NCI-H1417 treated with DMSO at 0.1 percent for 48 hours (cell line): ENCODE measurements around the gene MYO1A.
A peak's percentile ranks its signal among the peaks of the same experiment; 100 is the strongest.

Experiments
- DNase-seq: peaks from one replicate; lab custom pipeline; 2025; lab: John Stamatoyannopoulos, UW

The MYO1A gene

GRCh38 chr12:57012600-57013465, 37.1 kb downstream of the MYO1A start:
- no peak for DNase-seq

- no peak for DNase-seq
These were observed 38.2 kb downstream of the MYO1A start for GRCh38 chr12:57011438-57012424.

GRCh38 chr12:57010627-57011247, 39.2 kb downstream of the MYO1A start:
- DNase-seq, result peak; percentile 76

DNA sequence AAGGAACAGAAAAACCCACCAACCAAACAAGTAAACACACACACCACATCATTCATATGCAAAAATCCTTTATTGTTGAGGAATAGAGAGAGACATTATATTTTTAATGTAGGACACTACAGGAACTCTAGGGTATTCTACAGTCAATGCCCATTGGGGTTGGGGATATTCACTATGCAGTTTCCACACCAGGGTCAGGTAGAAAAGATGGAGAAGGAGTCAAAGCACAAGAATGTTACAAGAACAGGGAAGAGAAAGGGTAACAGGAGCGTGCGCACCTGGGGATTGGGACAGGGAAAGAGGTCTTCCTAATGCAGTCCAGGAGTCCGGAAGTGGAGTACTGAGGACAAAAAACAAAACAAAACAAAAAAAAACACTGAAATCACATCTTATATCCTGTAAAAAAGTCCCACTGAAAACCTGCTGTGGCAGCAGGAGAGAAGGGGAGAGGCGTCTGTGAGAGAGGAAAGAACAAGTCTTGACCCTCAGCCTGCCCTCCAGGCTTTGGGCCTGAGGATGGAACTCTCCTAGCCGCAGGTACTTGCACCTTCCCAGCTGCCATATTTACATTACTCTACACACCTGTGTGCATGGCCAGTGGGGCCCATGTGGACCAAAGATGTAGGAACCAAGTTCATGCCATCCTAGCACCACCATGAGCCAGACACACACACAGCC, 39.8 kb downstream of the MYO1A start:
- DNase-seq, result no peak

- peak; percentile 13 for DNase-seq
These were observed 41.8 kb downstream of the MYO1A start for GRCh38 chr12:57008178-57008577.

DNA sequence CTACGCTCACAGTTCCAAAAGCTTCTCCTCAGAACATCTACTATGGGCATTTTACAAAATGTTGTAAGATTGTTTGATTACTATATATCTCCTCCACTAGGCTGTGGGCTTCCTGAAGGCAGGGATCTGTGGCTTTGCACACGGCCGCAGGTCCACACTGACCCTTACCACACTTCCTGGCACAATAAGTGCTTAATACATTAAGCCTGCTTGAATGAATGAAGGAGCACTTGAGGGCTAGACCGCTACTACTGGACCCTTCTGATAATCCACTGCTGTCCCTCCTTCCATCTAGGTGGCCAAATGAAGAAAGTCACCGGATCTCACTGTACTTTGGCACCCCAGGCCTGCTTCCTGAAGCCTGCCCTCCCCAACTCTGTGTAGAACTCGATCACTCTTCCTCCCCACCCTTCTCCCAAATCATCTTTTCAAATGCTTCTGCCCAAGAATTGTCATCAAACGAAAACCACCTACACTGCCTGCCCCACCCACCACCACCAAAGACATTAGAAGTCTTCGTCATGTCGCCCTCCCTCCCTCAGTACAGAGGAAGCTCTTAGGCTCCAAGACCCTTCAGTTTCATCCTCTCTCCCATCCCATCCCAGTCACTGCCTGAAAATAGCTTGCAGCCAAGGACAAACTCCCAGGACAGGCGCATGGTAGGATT, 43.0 kb downstream of the MYO1A start:
- no peak for DNase-seq

- DNase-seq, result no peak
These were observed 43.7 kb downstream of the MYO1A start, which contains the start of gene ZBTB39 for GRCh38 chr12:57005980-57006808. Gene ZBTB39 (minus strand): TSS chr12:57006546. CDS start chr12:57004917, 1,629 bp downstream.

- DNase-seq, result no peak
These were observed 45.3 kb downstream of the MYO1A start for GRCh38 chr12:57004651-57005050.

- no peak for DNase-seq
These were observed 46.5 kb downstream of the MYO1A start for GRCh38 chr12:57003395-57003794.

DNA sequence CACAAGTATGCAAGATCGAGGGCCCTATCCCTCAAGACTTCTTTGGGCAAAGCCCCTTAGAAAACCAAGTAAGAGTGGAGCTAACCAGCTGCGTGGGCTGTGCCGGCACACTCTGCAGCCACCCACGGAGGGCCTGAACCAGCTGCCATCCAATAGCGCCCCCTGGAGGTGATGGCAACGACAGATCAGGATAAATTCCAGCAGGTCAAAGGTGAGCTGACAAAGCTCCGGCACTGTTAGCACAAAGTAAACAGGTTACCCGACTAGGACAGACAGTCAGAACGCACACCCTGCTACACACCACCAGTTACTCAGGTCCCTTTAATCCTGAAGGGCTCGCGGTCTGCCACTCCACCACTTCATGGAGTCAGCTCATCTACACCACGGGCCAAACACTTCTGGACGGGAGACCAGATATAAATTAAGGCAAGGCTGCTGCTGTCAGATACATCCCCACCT, 48.5 kb downstream of the MYO1A start:
- no peak for DNase-seq

DNA sequence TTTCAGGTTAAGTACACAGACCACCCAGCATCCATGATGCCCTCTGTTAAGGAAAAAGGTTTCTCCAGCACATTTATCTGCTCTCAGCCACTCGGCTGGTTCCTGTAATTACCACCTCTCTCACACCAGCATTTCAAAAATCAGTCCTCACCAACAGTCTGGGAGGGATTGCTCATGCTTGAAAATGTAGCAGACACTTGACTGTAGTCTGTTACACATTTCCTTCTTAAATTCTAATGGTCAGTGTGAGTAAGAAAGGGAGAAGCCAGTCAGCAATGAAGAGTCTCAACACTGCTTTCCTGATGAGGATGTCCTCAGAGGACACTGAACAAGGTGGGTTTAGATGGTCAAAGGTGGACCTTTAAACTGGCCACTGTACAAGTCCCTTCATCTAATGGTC, 49.5 kb downstream of the MYO1A start:
- no peak for DNase-seq

DNA sequence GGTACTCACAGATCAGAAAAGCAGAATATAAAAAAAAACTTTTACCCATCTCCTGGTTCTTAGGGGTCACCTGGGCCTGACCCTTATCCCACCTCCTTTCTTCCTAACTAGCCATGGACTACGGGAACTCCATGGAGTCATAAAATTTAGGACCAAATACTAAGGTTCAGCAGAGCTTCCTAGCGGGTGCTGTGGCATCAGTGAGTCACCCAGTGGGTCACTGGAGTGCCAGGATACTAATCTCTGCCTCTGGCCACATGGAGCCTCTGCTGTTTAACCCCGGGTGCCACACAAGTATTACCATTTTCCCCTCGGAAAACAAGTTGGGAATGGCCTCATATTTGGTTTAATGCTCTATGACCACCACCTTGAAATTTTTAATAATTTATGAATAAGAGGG, 50.5 kb downstream of the MYO1A start:
- DNase-seq, result no peak

GRCh38 chr12:56998981-56999380, 50.9 kb downstream of the MYO1A start:
- no peak for DNase-seq

GRCh38 chr12:56998316-56998715, 51.6 kb downstream of the MYO1A start:
- DNase-seq, result no peak

DNA sequence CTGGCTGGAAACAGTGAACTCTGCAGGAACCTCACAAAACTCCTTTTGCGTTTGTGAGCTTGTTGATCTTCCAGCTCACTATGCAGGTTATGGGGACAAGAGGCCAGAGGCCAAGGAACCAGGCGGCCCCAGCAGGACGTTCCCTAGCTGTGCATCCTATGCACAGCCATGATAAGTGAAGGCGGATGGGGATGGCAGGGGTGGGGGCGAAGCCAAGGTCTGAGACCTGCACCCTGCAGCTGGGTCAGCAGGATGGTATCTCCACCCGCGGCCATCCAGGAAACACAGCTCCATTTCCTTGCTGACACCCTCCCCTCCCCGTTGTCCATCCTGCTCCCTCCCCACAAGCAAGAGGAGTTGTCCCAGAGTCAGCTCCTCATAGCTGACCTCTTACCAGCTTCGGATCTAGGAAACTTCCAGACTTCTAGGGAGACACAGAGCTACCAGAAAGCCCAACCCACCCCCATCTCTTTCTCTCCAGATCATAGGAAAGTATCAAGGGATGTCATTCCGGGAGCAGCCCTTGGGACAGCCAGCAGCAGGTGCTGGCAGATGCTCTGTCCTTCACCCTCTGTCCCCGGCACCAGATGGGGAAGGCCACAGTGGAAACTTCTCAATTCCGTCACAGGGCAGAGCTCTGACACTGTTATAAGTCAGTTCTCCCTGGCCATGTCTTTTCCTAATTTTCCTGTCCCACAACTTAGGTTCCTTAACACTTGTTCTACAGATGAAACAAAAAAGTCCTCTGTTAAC, 53.0 kb downstream of the MYO1A start:
- DNase-seq, result no peak

DNA sequence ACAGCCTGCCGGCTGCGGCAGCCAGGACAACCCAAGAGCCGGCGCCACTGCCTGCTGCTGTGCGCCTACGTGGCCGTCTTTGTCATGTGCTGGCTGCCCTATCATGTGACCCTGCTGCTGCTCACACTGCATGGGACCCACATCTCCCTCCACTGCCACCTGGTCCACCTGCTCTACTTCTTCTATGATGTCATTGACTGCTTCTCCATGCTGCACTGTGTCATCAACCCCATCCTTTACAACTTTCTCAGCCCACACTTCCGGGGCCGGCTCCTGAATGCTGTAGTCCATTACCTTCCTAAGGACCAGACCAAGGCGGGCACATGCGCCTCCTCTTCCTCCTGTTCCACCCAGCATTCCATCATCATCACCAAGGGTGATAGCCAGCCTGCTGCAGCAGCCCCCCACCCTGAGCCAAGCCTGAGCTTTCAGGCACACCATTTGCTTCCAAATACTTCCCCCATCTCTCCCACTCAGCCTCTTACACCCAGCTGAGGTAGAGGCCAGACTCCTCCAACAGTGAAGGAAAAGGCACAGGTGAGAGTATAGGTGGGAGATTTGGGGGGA, 53.9 kb downstream of the MYO1A start:
- DNase-seq, result no peak

DNA sequence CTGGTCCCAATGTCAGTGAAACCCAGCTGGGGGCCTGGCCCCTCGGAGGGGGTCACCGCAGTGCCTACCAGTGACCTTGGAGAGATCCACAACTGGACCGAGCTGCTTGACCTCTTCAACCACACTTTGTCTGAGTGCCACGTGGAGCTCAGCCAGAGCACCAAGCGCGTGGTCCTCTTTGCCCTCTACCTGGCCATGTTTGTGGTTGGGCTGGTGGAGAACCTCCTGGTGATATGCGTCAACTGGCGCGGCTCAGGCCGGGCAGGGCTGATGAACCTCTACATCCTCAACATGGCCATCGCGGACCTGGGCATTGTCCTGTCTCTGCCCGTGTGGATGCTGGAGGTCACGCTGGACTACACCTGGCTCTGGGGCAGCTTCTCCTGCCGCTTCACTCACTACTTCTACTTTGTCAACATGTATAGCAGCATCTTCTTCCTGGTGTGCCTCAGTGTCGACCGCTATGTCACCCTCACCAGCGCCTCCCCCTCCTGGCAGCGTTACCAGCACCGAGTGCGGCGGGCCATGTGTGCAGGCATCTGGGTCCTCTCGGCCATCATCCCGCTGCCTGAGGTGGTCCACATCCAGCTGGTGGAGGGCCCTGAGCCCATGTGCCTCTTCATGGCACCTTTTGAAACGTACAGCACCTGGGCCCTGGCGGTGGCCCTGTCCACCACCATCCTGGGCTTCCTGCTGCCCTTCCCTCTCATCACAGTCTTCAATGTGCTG, 54.6 kb downstream of the MYO1A start:
- no peak for DNase-seq

- DNase-seq, result no peak
These were observed 55.6 kb downstream of the MYO1A start for GRCh38 chr12:56994231-56994746.
